Embryonic facial prominence (tissue), 1 donor: ENCODE results near the gene PRDX3.

Experiments used
- DNase-seq: peaks from one replicate; pipeline ENCODE4 v3.0.0-alpha.2; 2016; ENCODE audit errors: extremely low spot score

PRDX3 gene

DNA sequence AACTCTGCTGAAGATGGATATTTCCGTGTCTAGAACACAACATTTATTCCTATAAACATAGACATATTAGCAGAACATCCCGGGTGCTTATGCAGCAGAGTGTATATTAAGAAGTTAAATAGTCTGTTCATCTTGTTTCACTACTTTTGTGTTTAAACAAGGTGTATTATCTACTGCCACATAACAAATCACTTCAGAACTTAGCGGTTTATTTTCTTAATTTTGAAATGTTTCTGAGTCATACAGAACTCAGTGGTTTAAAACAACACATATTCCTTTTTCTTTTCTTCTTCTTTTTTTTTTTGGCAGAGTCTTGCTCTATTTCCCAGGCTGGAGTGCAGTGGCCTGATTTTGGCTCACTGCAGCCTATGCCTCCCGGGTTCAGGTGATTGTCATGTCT, 48.9 kb downstream of the PRDX3 start:
- no peak for DNase-seq

- no peak for DNase-seq
These were observed 52.7 kb downstream of the PRDX3 start for GRCh38 chr10:119125942-119126341.

DNA sequence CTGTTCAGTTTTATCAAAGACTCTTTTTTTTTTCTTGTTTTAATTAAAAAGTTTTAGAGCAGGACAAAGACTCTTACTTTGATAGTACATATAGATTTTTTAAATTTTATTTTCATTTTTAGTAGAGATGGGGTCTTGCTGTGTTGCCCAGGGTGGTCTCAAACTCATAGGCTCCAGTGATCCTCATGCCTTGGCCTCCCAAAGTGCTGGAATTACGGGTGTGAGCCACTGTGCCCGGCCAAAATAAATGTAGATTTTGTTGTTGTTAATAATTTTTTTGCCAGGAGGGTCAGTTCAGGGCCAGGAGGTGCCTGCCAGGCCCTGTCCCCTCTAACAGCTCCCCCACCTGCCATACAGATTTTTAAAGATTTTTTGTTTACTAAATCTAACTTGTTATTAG, 57.7 kb downstream of the PRDX3 start:
- DNase-seq: no peak

DNA sequence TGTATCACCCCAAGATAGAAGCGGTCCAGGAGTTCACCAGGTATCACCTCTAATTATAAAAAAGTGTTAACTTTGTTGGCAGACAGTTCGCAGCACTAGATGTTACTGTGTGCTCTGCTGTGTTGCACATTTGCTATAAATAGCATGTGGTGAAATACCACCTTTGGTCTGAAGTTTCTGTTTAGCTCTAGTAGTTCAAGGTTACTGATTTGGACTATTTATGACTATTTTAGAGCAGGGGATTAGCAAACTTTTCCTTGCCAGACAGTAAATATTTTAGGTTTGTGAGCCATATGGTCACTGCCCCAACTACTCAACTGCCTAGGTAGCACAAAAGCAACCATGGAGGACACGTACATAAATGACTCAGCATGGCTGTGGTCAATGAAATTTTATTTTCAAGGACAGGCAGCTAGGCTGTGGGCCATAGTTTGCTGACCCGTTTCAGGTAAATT, 58.2 kb downstream of the PRDX3 start:
- DNase-seq: no peak

- DNase-seq: no peak
These were observed 59.2 kb downstream of the PRDX3 start for GRCh38 chr10:119119400-119119799.

DNA sequence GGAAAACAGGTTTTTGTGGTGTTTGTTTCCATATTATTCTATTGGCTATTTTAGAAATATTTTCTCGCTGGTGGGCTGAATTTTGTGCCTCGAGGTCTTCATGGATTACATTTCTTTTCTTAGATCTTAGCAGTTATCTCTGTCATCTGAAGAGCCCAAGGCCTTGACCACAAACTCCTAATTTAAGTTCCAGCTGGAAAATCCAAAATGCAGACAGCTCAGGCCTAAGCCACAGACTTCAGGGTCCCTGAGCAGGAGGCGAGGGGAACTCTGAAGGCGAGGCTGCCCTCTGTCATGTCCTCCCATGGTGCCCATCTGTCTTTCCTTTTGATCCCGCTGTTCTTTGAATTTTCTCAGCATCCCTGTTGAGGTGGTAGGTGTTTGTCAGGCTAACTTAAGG, 60.4 kb downstream of the PRDX3 start:
- no peak for DNase-seq
